HFF-Myc (cell line): Measurements from ENCODE around the gene ENDOG.
"Not testable (repeated sequence)": the region's sequence is repeated elsewhere in the genome, so short reads cannot be mapped to it uniquely, and the experiment has no call there.

Experiments
- DNase-seq: peaks from one replicate; pipeline ENCODE4 v3.0.0-alpha.2; 2011; ENCODE audit warnings: low read depth; ENCODE audit errors: extremely low read depth
- H3K4me3 ChIP-seq: replicated peaks from 2 replicates; pipeline ENCODE4 v1.5.1; 2011; ENCODE audit warnings: low read depth, mild to moderate bottlenecking, control low read depth, low read length
- TF ChIP-seq, protein P1 (sequence below): IDR thresholded peaks from 2 replicates; pipeline ENCODE4 v1.5.1; 2012; ENCODE audit warnings: mild to moderate bottlenecking, low read depth, low read length, control low read depth; ENCODE audit errors: missing control alignments

ENDOG gene

DNA sequence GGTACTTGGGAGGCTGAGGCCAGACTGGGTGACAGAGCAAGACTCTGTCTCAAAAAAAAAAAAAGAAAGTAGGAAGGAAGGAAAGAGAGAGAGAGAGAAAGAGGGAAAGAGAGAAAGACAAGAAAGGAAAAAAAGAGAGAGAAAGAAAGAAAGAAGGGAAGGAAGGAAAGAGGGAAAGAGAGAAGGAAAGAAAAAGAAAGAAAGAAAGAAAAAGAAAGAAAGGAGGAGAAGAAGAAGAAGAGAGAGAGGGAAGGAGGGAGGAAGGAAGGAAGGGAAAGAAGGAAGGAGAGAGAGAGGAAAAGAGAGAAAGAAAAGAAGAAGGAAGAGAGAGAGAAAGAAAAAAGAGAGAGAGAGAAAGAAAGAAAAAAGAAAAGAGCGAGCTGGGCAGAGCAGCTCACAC lies 43.5 kb upstream of the ENDOG start:
- TF ChIP-seq, protein P1, sequence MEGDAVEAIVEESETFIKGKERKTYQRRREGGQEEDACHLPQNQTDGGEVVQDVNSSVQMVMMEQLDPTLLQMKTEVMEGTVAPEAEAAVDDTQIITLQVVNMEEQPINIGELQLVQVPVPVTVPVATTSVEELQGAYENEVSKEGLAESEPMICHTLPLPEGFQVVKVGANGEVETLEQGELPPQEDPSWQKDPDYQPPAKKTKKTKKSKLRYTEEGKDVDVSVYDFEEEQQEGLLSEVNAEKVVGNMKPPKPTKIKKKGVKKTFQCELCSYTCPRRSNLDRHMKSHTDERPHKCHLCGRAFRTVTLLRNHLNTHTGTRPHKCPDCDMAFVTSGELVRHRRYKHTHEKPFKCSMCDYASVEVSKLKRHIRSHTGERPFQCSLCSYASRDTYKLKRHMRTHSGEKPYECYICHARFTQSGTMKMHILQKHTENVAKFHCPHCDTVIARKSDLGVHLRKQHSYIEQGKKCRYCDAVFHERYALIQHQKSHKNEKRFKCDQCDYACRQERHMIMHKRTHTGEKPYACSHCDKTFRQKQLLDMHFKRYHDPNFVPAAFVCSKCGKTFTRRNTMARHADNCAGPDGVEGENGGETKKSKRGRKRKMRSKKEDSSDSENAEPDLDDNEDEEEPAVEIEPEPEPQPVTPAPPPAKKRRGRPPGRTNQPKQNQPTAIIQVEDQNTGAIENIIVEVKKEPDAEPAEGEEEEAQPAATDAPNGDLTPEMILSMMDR: no peak
- DNase-seq: no peak
- H3K4me3 ChIP-seq: no peak overlapping the region

DNA sequence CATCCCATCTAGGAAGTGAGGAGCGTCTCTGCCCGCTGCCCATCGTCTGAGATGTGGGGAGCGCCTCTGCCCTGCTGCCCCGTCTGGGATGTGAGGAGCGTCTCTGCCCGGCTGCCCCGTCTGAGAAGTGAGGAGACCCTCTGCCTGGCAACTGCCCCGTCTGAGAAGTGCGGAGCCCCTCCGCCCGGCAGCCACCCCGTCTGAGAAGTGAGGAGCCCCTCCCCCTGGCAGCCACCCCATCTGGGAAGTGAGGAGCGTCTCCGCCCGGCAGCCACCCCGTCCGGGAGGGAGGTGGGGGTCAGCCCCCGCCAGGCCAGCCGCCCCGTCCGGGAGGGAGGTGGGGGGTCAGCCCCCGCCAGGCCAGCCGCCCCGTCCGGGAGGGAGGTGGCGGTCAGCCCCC lies 38.2 kb upstream of the ENDOG start:
- H3K4me3 ChIP-seq, DNase-seq: not testable (repeated sequence)

DNA sequence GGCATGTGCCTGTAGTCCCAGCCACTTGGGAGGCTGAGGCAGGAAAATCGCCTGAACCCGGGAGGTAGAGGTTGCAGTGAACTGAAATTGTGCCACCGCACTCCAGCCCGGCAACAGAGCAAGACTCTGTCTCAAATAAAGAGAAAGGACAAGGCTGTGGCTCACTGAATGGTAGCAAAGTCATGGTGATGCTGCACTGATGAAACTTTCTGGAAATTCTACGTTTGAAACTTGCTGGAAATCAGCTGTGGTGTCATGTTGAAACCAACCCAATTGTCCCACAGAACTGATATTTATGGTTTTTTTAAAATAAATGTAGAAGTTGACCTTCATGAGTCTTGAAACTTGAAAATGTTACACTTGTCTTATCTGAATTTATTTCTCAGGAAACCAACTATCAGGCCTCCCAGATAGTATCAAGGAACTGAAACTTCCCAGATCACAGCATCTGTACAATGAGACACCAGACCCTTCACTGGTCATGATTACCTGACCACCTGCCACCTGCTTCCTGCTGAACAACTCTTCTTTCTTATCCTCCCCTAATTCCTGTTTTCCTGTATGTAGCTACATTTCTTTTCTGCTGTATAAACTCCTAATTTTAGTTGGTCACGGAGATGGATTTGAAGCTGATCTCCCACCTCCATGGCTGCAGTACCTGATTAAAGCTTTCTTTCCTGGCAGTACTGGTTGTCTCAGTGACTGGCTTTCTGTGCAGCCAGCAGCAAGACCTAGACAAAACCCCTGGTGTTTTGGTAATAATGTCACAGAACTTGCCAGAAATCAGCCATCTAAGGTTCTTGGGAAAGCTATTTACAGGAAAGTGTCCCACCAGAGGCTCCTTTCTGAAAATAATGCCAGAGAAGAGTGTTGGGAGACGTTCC lies 36.9 kb upstream of the ENDOG start:
- TF ChIP-seq, protein P1: no peak
- no peak for DNase-seq
- H3K4me3 ChIP-seq: no peak overlapping the region

DNA sequence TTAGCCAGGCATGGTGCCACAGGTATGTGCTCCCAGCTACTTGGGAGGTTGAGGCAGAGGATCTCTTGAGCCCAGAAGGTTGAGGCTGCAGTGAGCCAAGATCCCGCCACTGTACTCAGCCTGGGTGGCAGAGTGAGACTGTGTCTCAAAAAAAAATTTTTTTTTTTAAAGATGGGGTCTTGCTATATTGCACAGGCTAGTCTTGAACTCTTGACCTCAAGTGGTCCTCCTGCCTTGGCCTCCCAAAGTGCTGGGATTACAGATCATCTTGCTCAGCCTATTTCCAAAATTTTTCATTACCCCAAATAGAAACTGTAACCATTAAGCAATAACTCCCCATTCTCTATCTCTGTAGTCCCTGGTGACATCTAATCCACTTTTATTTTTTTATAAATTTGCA lies 35.6 kb upstream of the ENDOG start:
- no peak overlapping the region for H3K4me3 ChIP-seq
- DNase-seq: no peak
- TF ChIP-seq, protein P1: no peak

DNA sequence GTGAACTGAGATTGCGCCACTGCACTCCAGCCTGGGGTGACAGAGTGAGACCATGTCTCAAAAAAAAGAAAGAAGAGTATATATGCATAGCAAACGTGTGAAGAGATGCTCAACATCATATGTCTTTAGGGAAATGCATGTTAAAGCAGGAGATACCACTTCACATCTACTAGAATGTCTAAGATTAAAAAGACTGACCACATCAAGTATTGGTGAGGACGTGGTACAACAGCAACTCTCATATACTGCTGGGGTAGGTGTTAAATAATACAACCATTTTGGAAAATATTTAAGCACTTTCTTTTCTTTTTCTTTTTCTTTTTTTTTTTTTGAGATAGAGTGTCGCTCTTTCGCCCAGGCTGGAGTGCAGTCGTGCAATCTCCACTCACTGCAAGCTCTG lies 32.9 kb upstream of the ENDOG start:
- TF ChIP-seq, protein P1: no peak
- DNase-seq: no peak
- no peak overlapping the region for H3K4me3 ChIP-seq

DNA sequence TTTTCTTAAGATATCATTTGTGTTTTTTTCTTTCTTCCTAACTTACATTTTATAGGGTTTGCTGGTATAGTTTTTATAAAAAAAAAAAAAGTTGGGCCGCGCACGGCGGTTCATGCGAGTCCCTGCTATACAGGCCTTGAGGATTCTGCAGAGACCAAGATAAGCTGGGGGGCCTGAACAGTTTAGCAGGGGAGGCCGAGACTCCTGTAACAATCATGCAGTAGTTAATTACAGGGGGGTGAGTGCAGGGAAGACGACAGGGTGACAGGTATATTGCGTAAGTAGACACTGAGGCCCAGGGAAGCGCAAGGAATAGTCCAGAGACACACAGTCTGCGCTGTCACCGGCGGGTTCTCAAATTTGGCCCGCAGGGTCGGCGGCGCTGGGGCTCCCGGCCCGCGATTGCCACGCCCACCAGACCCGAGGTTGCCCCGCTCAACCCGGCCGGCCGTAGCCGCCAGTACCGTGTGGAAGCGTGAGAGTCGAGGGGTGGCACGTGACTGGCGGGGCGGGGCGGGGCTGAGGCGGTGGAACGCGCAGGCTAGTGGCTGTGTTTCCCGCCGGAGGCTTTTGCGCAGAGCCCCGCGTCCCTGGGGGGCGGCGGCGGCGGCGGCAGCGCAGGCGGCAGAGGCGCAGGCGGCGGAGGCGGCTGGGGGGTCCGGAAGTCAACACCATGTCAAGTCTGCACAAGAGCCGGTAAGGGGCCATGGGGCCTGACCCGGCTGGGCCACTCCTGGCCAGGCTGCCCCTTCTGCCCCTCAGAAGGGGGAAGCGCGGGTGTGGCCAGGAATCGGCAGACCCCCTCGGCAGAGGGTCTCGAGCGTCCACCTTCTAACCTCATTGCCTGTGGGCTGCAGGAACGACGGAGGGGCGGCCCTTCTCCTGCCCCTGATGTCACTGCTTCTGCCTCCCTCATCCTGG lies 31.4 kb upstream of the ENDOG start, which contains the start of gene TBC1D13:
Gene TBC1D13 (plus strand): TSS at position 573 of the 921 bp plus-strand sequence. CDS start 101 bp downstream, at position 674.
- peak; percentile 21 for DNase-seq
- TF ChIP-seq, protein P1: no peak
- peak within 1 kb of the TSS; percentile 59 for H3K4me3 ChIP-seq

DNA sequence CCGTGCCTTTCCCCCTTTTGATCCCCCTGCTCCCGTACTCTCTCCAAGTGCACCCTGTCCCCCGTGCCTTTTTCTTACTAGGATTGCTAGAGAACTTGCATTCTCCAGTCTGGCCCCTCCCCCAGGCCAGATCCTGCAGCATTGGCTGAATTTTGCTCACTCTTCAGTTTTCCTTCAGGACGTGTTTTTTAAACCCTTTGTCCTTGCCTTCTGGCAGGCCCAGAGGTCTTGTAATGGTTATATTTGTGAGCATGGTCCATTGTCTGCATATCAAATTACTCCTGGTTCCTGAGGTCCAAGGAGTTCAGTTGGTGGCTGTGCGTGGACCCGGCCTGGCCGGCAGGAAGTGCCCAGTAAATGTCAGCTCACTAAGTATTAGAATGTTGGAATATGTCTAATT lies 30.6 kb upstream of the ENDOG start:
- TF ChIP-seq, protein P1: no peak
- DNase-seq: no peak
- H3K4me3 ChIP-seq: peak overlapping the region; percentile 59
